ENCODE measurements around the gene ZNF101. TPM values are rescaled to one million over a fixed set of nuclear protein-coding genes. Genes with fewer than 3 reads are reported as not detected.

ZNF101 gene
- total RNA-seq, 1 experiment from 2014 or later = 12.8 TPM

- no peaks in the 10 kb centered on the region for H4K20me1 ChIP-seq (ENCODE audit: insufficient read depth)
- peak within 1 kb of the TSS; percentile 85 to 94 for H3K4me3 ChIP-seq (replicated peaks in 1 of 2; ENCODE audit: low read depth in 1 of 2, low read length in 2 of 2)
- DNase-seq (ENCODE audit: low read depth, low spot score) = peak; percentile 36
- intact Hi-C loops (cut with micrococcal nuclease) = loop anchor here (1.0 kb wide), 1 partner anchor 111 kb away; no protein-coding TSS in a partner anchor
- ChIA-PET CTCF (interaction anchor here (0.7 to 1.7 kb wide), 3 partner anchors 89 to 127 kb away, joined by 3 to 21 read pairs (median 4); partner anchors contain the start of gene NDUFA13), POLR2A (no interaction called here), RAD21 (ENCODE audit: low non-redundant PET in 1 of 2, low total read pairs in 2 of 2, uncharacterized antibody in 2 of 2, unreplicated experiment in 2 of 2) (interaction anchor here in 1 of 2 experiments (0.9 kb wide), 1 partner anchor 65 kb away, joined by 3 read pairs; no protein-coding TSS in a partner anchor)
- H3K9me3 ChIP-seq (ENCODE audit: control insufficient read depth in 1 of 2, insufficient read depth in 1 of 2, low read depth in 1 of 2, low read length in 2 of 2) = no peaks in the 10 kb centered on the region
- no peak within 1 kb of the TSS for H2AFZ ChIP-seq (ENCODE audit: low read depth, low read length, poor library complexity, severe bottlenecking)
- no TSS peak for BruUV-seq (replicated peaks)
- H3K36me3 ChIP-seq (ENCODE audit: control insufficient read depth in 1 of 2, insufficient read depth in 2 of 2, low read length in 2 of 2) = peaks cover 11 to 22% of the 10 kb centered on the region in 2 experiments; a peak in 3 of 4 replicates
- H3K9ac ChIP-seq (ENCODE audit: low read length) = peak within 1 kb of the TSS; percentile 83
- no peaks in the 10 kb centered on the region for H3K9me2 ChIP-seq (ENCODE audit: insufficient read depth)
- no peaks in the 10 kb centered on the region for H3K79me2 ChIP-seq (ENCODE audit: insufficient read depth, low read length)
- H3K27ac ChIP-seq (ENCODE audit: low read depth, low read length) = peak within 1 kb of the TSS; percentile 75
- H3K4me2 ChIP-seq (ENCODE audit: low read length) = peak within 1 kb of the TSS; percentile 99
- ATAC-seq = peak; percentile 90
- peaks cover 0 to 14% of the 10 kb centered on the region in 2 experiments; a peak in 2 of 4 replicates for H3K4me1 ChIP-seq (ENCODE audit: control insufficient read depth in 1 of 2, insufficient read depth in 2 of 2, low read length in 2 of 2)
- H3K27me3 ChIP-seq (ENCODE audit: insufficient read depth, low read length) = no peaks in the 10 kb centered on the region
- no peak for TF ChIP-seq FOSL1 (IDR thresholded peaks at IDR 0.05; ENCODE audit: low read depth)
- TF ChIP-seq JUND (IDR thresholded peaks at IDR 0.05) = no peak
- TF ChIP-seq RAD21 (IDR thresholded peaks at IDR 0.05; ENCODE audit: low read depth) = peak; percentile 88
- TF ChIP-seq REST (IDR thresholded peaks at IDR 0.05; ENCODE audit: low read depth) = no peak
- no peak for TF ChIP-seq ZNF274 (IDR thresholded peaks at IDR 0.05; ENCODE audit: low read depth, low read length)
- TF ChIP-seq SIN3A (IDR thresholded peaks at IDR 0.05; ENCODE audit: low read depth) = no peak
- TF ChIP-seq EGR1 (IDR thresholded peaks at IDR 0.05; ENCODE audit: low read depth) = peak; percentile 64; the same call in 1 of the 2 replicates
- TF ChIP-seq SRF (IDR thresholded peaks at IDR 0.05; ENCODE audit: low read depth) = no peak
- TF ChIP-seq, protein P1, sequence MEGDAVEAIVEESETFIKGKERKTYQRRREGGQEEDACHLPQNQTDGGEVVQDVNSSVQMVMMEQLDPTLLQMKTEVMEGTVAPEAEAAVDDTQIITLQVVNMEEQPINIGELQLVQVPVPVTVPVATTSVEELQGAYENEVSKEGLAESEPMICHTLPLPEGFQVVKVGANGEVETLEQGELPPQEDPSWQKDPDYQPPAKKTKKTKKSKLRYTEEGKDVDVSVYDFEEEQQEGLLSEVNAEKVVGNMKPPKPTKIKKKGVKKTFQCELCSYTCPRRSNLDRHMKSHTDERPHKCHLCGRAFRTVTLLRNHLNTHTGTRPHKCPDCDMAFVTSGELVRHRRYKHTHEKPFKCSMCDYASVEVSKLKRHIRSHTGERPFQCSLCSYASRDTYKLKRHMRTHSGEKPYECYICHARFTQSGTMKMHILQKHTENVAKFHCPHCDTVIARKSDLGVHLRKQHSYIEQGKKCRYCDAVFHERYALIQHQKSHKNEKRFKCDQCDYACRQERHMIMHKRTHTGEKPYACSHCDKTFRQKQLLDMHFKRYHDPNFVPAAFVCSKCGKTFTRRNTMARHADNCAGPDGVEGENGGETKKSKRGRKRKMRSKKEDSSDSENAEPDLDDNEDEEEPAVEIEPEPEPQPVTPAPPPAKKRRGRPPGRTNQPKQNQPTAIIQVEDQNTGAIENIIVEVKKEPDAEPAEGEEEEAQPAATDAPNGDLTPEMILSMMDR (IDR thresholded peaks at IDR 0.05 in 2 of 3, conservative IDR thresholded peaks at IDR 0.05 in 1 of 3; ENCODE audit: borderline replicate concordance in 1 of 3, insufficient read depth in 1 of 3, low read depth in 2 of 3, low read length in 2 of 3) = peak; percentile 80 to 93 (median 84)
- TF ChIP-seq CEBPB (IDR thresholded peaks at IDR 0.05; ENCODE audit: low read depth) = no peak
- TF ChIP-seq, protein P2, sequence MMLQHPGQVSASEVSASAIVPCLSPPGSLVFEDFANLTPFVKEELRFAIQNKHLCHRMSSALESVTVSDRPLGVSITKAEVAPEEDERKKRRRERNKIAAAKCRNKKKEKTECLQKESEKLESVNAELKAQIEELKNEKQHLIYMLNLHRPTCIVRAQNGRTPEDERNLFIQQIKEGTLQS (IDR thresholded peaks at IDR 0.05) = no peak
- no peak for TF ChIP-seq EZH2phosphoT487 (IDR thresholded peaks at IDR 0.05; ENCODE audit: borderline replicate concordance)
- no peak for TF ChIP-seq ELF1 (IDR thresholded peaks at IDR 0.05; ENCODE audit: borderline replicate concordance, low read depth)
- no peak for TF ChIP-seq MAX (IDR thresholded peaks at IDR 0.05)
- no peak for TF ChIP-seq YY1 (IDR thresholded peaks at IDR 0.05; ENCODE audit: extremely low read depth, insufficient replicate concordance, low read depth, low read length)
- TF ChIP-seq CBX3 (IDR thresholded peaks at IDR 0.05; ENCODE audit: low read depth) = no peak
- TF ChIP-seq TCF7L2 (IDR thresholded peaks at IDR 0.05; ENCODE audit: borderline replicate concordance, extremely low read depth, insufficient read depth, insufficient read length) = no peak
- no peak for TF ChIP-seq SP1 (IDR thresholded peaks at IDR 0.05; ENCODE audit: low read depth)
- TF ChIP-seq POLR2AphosphoS5 (IDR thresholded peaks at IDR 0.05; ENCODE audit: low read depth, low read length) = peak; percentile 76
Observed at GRCh38 chr19:19643158-19644053, 25.2 kb upstream of the ZNF101 start, which contains the start of gene GMIP. Gene GMIP (minus strand): TSS chr19:19643657. CDS start chr19:19643529, 128 bp downstream.
